NCI-H1930 (cell line): ENCODE results near the gene MEDAG.

ENCODE experiments used
- DNase-seq, 2 experiments: peaks; one replicate each; lab custom pipeline; 2025; lab: John Stamatoyannopoulos, UW

MEDAG gene

GRCh38 chr13:30905932-30906383, at the start of gene MEDAG:
Gene MEDAG (plus strand): TSS chr13:30906271. CDS start chr13:30906516, 245 bp downstream.
- DNase-seq = no peak

GRCh38 chr13:30857018-30857417, 49.1 kb upstream of the MEDAG start:
- DNase-seq = no peak

GRCh38 chr13:30857636-30858035, 48.4 kb upstream of the MEDAG start:
- DNase-seq = no peak

GRCh38 chr13:30859326-30859725, 46.7 kb upstream of the MEDAG start:
- no peak for DNase-seq

GRCh38 chr13:30861163-30861562, 44.9 kb upstream of the MEDAG start:
- no peak for DNase-seq

GRCh38 chr13:30861836-30862467, 44.1 kb upstream of the MEDAG start:
- no peak for DNase-seq

- no peak for DNase-seq
Observed at GRCh38 chr13:30862707-30863106, 43.4 kb upstream of the MEDAG start.

GRCh38 chr13:30863231-30863630, 42.8 kb upstream of the MEDAG start:
- DNase-seq = no peak

- no peak for DNase-seq
Observed at GRCh38 chr13:30863796-30864195, 42.3 kb upstream of the MEDAG start.

GRCh38 chr13:30864433-30865122, 41.5 kb upstream of the MEDAG start:
- no peak for DNase-seq

GRCh38 chr13:30865123-30866049, 40.7 kb upstream of the MEDAG start:
- peak; percentile 66 to 71 for DNase-seq

- DNase-seq = no peak
Observed at GRCh38 chr13:30866677-30867076, 39.4 kb upstream of the MEDAG start.

- no peak for DNase-seq
Observed at GRCh38 chr13:30867089-30867669, 38.9 kb upstream of the MEDAG start.

- no peak for DNase-seq
Observed at GRCh38 chr13:30868799-30869470, 37.1 kb upstream of the MEDAG start.

GRCh38 chr13:30869491-30869890, 36.6 kb upstream of the MEDAG start:
- no peak for DNase-seq

GRCh38 chr13:30870049-30870884, 35.8 kb upstream of the MEDAG start:
- no peak for DNase-seq

GRCh38 chr13:30870916-30871587, 35.0 kb upstream of the MEDAG start:
- no peak for DNase-seq

- no peak for DNase-seq
Observed at GRCh38 chr13:30871588-30872275, 34.3 kb upstream of the MEDAG start.

GRCh38 chr13:30872276-30872594, 33.8 kb upstream of the MEDAG start:
- DNase-seq = no peak
